ENCODE measurements around the gene USH1C. TPM values are rescaled to one million over a fixed set of nuclear protein-coding genes. Genes with fewer than 3 reads are reported as not detected.
A peak's percentile ranks its signal among the peaks of the same experiment; 100 is the strongest.

The USH1C gene
- total RNA-seq, 1 experiment from 2014 or later = 101 TPM

- BruUV-seq (replicated peaks) = no TSS peak
- Mint-ChIP-seq H3K4me3 (ENCODE audit: unreplicated experiment) (peak overlapping the region; percentile 72), H3K27me3 (ENCODE audit: insufficient read depth, unreplicated experiment) (no peaks in the 10 kb centered on the region), H3K4me1 (ENCODE audit: low read depth, unreplicated experiment) (peaks cover 67% of the 10 kb centered on the region), H3K9me3 (ENCODE audit: unreplicated experiment) (no peaks in the 10 kb centered on the region), H3K36me3 (ENCODE audit: insufficient read depth, unreplicated experiment) (peaks cover 59% of the 10 kb centered on the region), H3K27ac (ENCODE audit: unreplicated experiment) (peak overlapping the region; percentile 80)
- ChIA-PET POLR2A (interaction anchor here (0.6 to 1.2 kb wide), 7 partner anchors 8 to 265 kb away, joined by 3 to 8 read pairs (median 4); partner anchors contain the start of gene NUCB2), CTCF (interaction anchor here (0.9 to 2.1 kb wide), 5 partner anchors 9 to 158 kb away, joined by 3 to 14 read pairs (median 4); partner anchors contain the start of gene KCNJ11)
- TF ChIP-seq, protein P1, sequence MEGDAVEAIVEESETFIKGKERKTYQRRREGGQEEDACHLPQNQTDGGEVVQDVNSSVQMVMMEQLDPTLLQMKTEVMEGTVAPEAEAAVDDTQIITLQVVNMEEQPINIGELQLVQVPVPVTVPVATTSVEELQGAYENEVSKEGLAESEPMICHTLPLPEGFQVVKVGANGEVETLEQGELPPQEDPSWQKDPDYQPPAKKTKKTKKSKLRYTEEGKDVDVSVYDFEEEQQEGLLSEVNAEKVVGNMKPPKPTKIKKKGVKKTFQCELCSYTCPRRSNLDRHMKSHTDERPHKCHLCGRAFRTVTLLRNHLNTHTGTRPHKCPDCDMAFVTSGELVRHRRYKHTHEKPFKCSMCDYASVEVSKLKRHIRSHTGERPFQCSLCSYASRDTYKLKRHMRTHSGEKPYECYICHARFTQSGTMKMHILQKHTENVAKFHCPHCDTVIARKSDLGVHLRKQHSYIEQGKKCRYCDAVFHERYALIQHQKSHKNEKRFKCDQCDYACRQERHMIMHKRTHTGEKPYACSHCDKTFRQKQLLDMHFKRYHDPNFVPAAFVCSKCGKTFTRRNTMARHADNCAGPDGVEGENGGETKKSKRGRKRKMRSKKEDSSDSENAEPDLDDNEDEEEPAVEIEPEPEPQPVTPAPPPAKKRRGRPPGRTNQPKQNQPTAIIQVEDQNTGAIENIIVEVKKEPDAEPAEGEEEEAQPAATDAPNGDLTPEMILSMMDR (IDR thresholded peaks at IDR 0.05; ENCODE audit: insufficient read depth in 1 of 2, low read depth in 1 of 2, low read length in 1 of 2, severe bottlenecking in 1 of 2, unreplicated experiment in 1 of 2) = no peak
- H3K4me3 ChIP-seq (ENCODE audit: low read depth, low read length) = peak overlapping the region; percentile 84
- H3K36me3 ChIP-seq (ENCODE audit: control insufficient read depth, insufficient read depth, low read length) = no peaks in the 10 kb centered on the region; the same call in 1 of the 2 replicates
- H3K27me3 ChIP-seq (replicated peaks; ENCODE audit: control insufficient read depth, insufficient read depth, low read length) = no peaks in the 10 kb centered on the region
- H3K4me1 ChIP-seq = peaks cover 56% of the 10 kb centered on the region
- intact Hi-C loops (cut with micrococcal nuclease; ENCODE audit: unreplicated experiment) = loop anchor here (1.0 kb wide), 2 partner anchors 10 to 19 kb away; no protein-coding TSS in a partner anchor
- peak; percentile 87 to 94 for DNase-seq
- no peaks in the 10 kb centered on the region for H3K9me3 ChIP-seq
Measured at GRCh38 chr11:17541330-17541885, 2.8 kb downstream of the USH1C start.

- H3K4me3 Mint-ChIP-seq (ENCODE audit: unreplicated experiment) = peak overlapping the region; percentile 72
- no peaks in the 10 kb centered on the region; the same call in 1 of the 2 replicates for H3K36me3 ChIP-seq (ENCODE audit: control insufficient read depth, insufficient read depth, low read length)
- POLR2A ChIA-PET = interaction anchor here (1.0 to 1.2 kb wide), 3 partner anchors 8 to 58 kb away, joined by 4 to 7 read pairs (median 4); no protein-coding TSS in a partner anchor
- H3K4me1 Mint-ChIP-seq (ENCODE audit: low read depth, unreplicated experiment) = peaks cover 62% of the 10 kb centered on the region
- no peaks in the 10 kb centered on the region for H3K9me3 ChIP-seq
- intact Hi-C loops (cut with micrococcal nuclease; ENCODE audit: unreplicated experiment) = loop anchor here (1.0 kb wide), 2 partner anchors 10 to 19 kb away; no protein-coding TSS in a partner anchor
- peak overlapping the region; percentile 80 for H3K27ac Mint-ChIP-seq (ENCODE audit: unreplicated experiment)
- H3K4me1 ChIP-seq = peaks cover 62% of the 10 kb centered on the region
- no peaks in the 10 kb centered on the region for H3K27me3 Mint-ChIP-seq (ENCODE audit: insufficient read depth, unreplicated experiment)
- H3K4me3 ChIP-seq (ENCODE audit: low read depth, low read length) = no peak overlapping the region; the same call in 1 of the 2 replicates
- TF ChIP-seq, protein P1 (IDR thresholded peaks at IDR 0.05; ENCODE audit: insufficient read depth in 1 of 2, low read depth in 1 of 2, low read length in 1 of 2, severe bottlenecking in 1 of 2, unreplicated experiment in 1 of 2) = no peak
- no peak for DNase-seq
- BruUV-seq (replicated peaks) = no TSS peak
- H3K36me3 Mint-ChIP-seq (ENCODE audit: insufficient read depth, unreplicated experiment) = peaks cover 59% of the 10 kb centered on the region
- no peaks in the 10 kb centered on the region for H3K9me3 Mint-ChIP-seq (ENCODE audit: unreplicated experiment)
- CTCF ChIA-PET = interaction anchor here (1.1 to 2.1 kb wide), 3 partner anchors 8 to 157 kb away, joined by 4 to 14 read pairs (median 4); no protein-coding TSS in a partner anchor
- no peaks in the 10 kb centered on the region for H3K27me3 ChIP-seq (replicated peaks; ENCODE audit: control insufficient read depth, insufficient read depth, low read length)
Measured at GRCh38 chr11:17540807-17541206, 3.4 kb downstream of the USH1C start.

GRCh38 chr11:17538731-17539130 lies 5.5 kb downstream of the USH1C start:
- Histone ChIP-seq H3K27me3 (replicated peaks; ENCODE audit: control insufficient read depth, insufficient read depth, low read length) (no peaks in the 10 kb centered on the region), H3K9me3 (no peaks in the 10 kb centered on the region), H3K36me3 (ENCODE audit: control insufficient read depth, insufficient read depth, low read length) (no peaks in the 10 kb centered on the region; the same call in 1 of the 2 replicates), H3K4me1 (peaks cover 64% of the 10 kb centered on the region), H3K4me3 (ENCODE audit: low read depth, low read length) (no peak overlapping the region)
- POLR2A ChIA-PET = no interaction called here
- intact Hi-C loops (cut with micrococcal nuclease; ENCODE audit: unreplicated experiment) = no loop called here
- no peaks in the 10 kb centered on the region for H3K27me3 Mint-ChIP-seq (ENCODE audit: insufficient read depth, unreplicated experiment)
- no peak overlapping the region for H3K27ac Mint-ChIP-seq (ENCODE audit: unreplicated experiment)
- peak; percentile 39 to 50 for DNase-seq
- TF ChIP-seq, protein P1 (IDR thresholded peaks at IDR 0.05; ENCODE audit: insufficient read depth in 1 of 2, low read depth in 1 of 2, low read length in 1 of 2, severe bottlenecking in 1 of 2, unreplicated experiment in 1 of 2) = peak in 1 of 2 experiments; percentile 9
- no TSS peak for BruUV-seq (replicated peaks)
- peaks cover 57% of the 10 kb centered on the region for H3K36me3 Mint-ChIP-seq (ENCODE audit: insufficient read depth, unreplicated experiment)
- CTCF ChIA-PET = interaction anchor here (0.8 to 1.0 kb wide), 3 partner anchors 15 to 22 kb away, joined by 3 read pairs; no protein-coding TSS in a partner anchor
- no peak overlapping the region for H3K4me3 Mint-ChIP-seq (ENCODE audit: unreplicated experiment)
- H3K4me1 Mint-ChIP-seq (ENCODE audit: low read depth, unreplicated experiment) = peaks cover 64% of the 10 kb centered on the region
- H3K9me3 Mint-ChIP-seq (ENCODE audit: unreplicated experiment) = no peaks in the 10 kb centered on the region

All from Caco-2 (cell line).